ENCODE measurements around the gene HAT1.
"Not testable (repeated sequence)": the region's sequence is repeated elsewhere in the genome, so short reads cannot be mapped to it uniquely, and the experiment has no call there.

The HAT1 gene

GRCh38 chr2:171922230-171923022, at the start of gene HAT1:
Gene HAT1, plus strand, starts transcription at chr2:171922461. Its CDS starts 40 bp downstream, at chr2:171922501.
- peak; percentile 99 for DNase-seq

DNA sequence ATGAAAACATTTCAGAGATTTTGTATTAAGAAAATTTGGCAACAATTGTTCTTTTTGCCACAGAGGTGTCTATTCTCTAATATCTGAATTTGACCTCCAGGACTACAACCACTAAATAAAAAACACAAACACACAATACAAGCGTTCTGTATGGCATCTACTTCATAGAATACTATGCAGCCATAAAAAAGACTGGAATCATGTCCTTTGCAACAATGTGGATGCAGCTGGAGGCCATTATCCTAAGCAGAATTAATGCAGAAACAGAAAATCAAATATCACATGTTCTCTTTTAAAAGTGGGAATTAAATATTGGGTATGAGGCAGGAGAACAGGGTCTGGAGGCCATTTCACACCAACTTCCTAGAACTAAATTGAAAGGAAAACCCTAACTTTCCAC, 47.7 kb upstream of the HAT1 start:
- no peak for DNase-seq

DNA sequence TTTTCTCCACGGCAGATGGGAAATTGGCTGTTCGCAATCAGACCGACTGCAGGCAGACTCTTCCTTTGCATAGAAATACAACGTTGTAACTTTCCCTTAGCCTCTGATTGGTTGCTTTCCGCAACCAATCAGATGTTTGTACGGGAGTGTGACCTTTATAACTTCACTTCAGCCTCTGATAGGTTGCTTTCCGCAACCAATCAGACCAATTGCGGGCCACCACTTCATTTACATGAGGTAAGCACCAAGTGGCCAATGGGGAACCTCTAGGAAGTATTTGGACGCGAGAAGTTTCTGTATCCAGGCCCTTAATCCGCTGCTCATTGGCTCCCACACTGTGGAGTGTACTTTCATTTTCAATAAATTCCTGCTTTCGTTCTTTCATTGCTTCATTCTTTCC, 47.3 kb upstream of the HAT1 start:
- DNase-seq, result no peak

GRCh38 chr2:171878481-171878993, 43.7 kb upstream of the HAT1 start:
- no peak for DNase-seq

GRCh38 chr2:171879865-171880264, 42.4 kb upstream of the HAT1 start:
- DNase-seq, result no peak

DNA sequence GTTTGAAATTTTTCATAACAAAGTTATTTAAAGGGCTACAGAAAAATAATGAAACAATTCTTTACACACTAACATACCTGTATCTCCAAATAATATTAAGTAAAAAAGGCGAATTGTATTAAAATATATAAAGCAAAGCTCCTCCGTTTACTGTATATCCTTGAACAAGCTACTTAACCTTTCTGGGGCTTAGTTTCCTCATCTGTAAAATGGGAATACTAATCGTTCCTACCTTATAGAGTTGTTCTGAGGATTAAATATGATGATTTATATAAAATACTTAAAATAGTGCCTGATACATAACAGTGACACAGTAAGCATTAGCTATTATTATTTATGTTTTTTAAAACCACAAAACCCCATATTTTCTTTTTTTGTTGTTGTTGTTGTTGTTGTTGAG, 41.5 kb upstream of the HAT1 start:
- DNase-seq, result no peak

DNA sequence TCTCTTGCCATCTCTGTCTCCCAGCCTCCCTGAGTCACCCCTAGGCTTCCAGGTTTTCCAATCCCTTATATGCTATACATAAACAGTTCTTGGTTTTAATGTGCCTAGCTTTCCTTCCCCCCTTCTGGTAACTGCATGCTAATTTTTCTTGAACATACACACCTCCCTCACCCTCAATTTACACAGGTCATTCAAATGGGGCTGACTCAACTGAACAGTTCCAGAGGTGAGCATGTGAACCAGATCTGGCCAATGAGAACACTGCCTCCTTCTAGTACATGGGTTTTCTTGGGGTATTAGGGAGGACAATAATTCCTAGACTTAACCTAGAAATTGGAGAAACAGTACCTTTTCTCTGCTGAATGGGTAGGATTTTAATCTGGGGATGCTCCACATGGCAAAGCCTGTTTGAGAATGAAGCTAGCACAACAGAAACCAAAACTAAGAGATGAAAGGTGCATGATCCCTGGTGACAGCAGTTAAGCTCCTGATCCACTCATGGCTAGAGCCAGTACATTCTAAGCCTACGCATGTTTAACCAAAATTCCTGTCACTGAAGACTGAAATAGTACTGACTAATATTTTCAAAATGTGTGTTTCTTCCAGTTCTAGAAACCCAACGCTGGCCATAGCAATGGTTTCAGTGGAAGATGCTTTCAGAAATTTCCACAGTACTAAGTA, 40.0 kb upstream of the HAT1 start:
- no peak for DNase-seq

DNA sequence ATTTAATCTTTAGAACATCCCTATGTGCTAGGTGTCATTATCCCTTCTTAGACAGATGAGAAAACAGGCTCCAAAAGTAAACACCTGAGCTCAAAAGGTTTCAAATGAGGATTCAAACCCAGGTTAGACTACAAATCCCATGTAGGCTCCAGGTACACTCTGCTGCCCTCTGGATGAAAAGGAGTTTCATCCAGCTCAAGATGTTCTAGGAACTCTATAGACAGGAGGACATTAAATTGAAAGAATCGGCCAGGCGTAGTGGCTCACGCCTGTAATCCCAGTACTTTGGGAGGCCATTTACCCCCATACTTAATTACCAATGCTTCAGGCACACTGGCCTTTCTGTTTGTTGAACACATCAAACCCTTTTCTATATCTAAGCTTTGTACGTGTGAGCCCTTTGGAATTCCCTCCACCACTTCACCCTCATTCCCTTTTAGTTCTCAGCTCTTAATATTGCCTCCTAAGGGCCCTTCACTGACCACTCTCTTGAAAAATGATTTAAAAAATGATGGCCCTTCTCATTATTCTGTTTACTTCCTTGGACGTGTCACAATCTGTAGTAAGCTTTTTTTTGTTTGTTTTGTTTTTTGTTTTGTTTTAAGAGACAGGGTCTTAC, 38.9 kb upstream of the HAT1 start:
- DNase-seq, result no peak

GRCh38 chr2:171889333-171889732, 32.9 kb upstream of the HAT1 start:
- no peak for DNase-seq

DNA sequence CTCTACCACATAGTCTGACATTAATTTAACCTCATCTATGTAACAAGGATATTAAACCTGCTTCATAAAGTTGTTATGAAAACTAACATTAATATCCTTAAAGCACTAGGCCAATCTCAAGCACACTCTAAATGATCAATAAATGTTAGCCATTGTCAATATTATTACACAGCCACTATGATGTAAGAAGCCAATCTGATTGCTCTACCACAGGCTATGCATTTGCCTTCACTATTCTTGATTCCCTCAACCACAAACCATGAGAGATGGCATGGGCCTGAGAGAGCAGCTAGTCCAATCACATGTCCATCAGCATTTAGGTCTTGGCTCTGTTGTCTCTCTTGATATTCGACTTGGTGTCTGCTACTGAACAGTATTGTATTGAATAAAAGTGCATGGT, 32.5 kb upstream of the HAT1 start:
- no peak for DNase-seq

DNA sequence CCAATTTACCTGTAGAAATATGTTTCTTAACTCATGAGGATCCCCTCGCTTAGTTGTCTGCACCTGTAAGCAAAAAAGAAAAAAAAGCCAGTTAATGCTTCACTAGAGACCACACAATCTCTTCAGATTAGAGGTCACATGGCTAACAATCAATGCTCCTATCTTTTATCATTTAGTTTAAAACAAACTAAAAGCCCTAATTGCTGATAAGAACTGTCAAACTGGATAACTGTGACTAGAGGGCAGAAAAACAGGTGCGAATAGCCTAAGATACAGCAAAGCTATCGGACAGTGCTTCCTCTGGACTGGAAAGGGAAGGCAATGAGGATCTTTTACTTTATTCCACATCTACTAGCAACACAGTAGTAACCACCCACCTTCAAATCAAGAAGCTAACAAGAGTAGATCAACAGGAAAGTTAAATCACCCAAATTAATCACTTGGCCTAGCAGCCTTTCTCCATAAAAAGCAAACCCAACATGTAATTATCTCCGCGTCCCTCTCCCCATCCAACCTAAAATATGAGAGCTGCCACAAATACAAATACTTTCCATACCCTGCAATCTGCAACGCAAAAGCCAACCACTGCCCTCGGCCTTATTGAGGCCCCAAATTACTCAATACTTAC, 29.0 kb upstream of the HAT1 start:
- DNase-seq, result no peak

DNA sequence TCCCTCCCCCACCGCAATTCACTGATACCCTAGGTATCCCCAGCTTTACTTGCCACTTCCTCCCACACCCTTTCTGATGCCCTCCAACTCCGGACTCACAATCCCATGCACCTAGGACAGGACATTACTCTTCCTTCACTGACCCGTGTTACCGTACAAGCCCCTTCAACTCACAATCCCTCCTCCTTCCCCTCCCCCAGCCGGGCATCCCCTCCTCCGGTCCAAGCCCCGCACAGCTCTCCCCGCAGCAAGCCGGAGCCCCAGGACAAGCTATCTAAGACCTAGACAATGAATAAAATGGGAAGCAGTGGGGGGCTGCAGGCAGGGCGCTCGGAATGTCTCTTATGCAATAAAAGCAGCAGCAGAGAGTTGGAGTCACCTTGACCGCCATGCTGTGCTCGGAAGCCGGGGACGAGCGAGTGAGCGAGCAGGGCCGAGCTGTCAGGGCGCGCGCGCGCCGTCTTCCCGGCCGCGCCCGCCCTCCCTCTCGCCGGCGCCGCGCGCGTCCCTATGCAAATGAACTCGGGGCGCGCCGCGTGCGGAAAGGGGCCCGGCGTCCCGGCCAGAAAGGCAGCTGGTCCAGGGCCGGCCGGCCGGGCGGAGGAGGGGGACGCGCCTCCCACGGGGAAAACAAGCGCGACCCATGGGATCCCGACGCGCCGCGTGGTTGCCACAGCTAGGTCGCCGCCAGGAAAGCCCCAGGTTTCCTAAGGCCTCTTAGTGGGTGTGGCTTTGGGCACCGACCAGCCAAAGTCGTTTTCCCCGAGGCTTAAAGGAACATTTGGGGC, 28.2 kb upstream of the HAT1 start, which contains the start of gene SLC25A12:
Gene SLC25A12 (minus strand): TSS at position 421 of the 788 bp plus-strand sequence. CDS start 30 bp downstream, at position 391.
- peak; percentile 84 for DNase-seq

- DNase-seq, result no peak
Measured at GRCh38 chr2:171894612-171894947, 27.7 kb upstream of the HAT1 start.

- DNase-seq, result no peak
Measured at GRCh38 chr2:171895786-171896185, 26.5 kb upstream of the HAT1 start.

GRCh38 chr2:171899623-171900282, 22.5 kb upstream of the HAT1 start:
- DNase-seq, result not testable (repeated sequence)

DNA sequence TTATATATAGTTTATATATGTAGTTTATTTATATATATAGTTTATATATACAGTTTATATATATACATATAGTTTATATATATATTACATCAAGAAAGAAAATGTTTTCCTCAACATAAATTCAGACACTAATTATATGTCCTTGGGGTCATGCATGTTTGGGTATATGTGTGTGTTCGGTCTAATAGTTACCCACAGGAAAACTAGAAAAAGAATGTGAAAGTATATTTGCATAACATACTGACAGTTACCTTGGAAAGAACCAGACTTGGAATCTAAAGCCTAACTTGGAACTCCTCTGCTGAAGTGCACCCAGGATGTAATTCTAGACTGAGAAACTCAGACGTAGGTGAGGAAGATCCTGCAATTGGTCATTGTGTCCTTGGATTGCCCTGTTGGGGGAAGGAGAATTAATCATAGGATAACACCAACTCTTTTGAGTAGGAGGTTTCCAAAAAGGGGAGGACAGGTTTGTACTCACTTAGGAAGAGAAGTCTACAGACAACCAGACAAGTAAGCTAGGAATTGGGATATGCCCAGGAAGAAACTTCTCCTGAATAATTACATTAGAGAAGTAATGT, 19.3 kb upstream of the HAT1 start:
- no peak for DNase-seq

- no peak for DNase-seq
Measured at GRCh38 chr2:171908235-171908634, 14.0 kb upstream of the HAT1 start.

DNA sequence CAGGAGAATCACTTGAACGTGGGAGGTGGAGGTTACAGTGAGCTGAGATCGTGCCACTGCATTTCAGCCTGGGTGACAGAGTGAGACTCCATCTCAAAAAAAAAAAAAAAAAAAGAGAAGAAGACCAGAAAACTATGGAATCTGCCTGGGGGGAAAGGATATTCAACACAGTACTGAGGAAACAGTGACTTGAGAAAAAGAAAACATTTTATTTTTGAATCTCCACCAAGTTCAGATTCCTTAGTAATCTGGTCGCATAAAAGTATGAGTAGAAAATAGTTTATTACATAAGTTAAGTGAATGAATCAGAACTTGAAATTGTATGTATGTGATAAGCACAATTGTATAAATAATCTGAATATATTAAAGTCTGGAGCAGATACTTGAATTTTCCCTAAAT, 13.0 kb upstream of the HAT1 start:
- no peak for DNase-seq

GRCh38 chr2:171910494-171910893, 11.8 kb upstream of the HAT1 start:
- no peak for DNase-seq

- no peak for DNase-seq
Measured at GRCh38 chr2:171913517-171913916, 8.7 kb upstream of the HAT1 start.

- no peak for DNase-seq
Measured at GRCh38 chr2:171919453-171919852, 2.8 kb upstream of the HAT1 start.

- DNase-seq, result no peak
Measured at GRCh38 chr2:171921970-171922229, 361 bp upstream of the HAT1 start.

Data from midbrain (tissue), 1 donor.